Non-pigmented ciliary epithelial cell (primary cell): ENCODE data around the gene PIR.
A peak's percentile ranks its signal among the peaks of the same experiment; 100 is the strongest.

ENCODE experiments used
- DNase-seq: peaks from one replicate; pipeline ENCODE4 v3.0.0-alpha.2; 2010; ENCODE audit warnings: low read depth

The PIR gene

GRCh38 chrX:15344106-15344505, 149.0 kb downstream of the PIR start:
- no peak for DNase-seq

GRCh38 chrX:15343075-15343476, 150.1 kb downstream of the PIR start:
- no peak for DNase-seq

GRCh38 chrX:15340867-15341266, 152.3 kb downstream of the PIR start:
- no peak for DNase-seq

GRCh38 chrX:15336023-15336413, 157.1 kb downstream of the PIR start:
- peak; percentile 18 for DNase-seq

- DNase-seq: peak; percentile 86
Observed at GRCh38 chrX:15335135-15336022, 157.8 kb downstream of the PIR start, which contains the start of gene PIGA. Gene PIGA (minus strand): TSS chrX:15335523. CDS start chrX:15331930, 3,593 bp downstream.
